Keratinocyte (primary cell): Measurements from ENCODE around the gene TMEM271. TPM values are rescaled to one million over a fixed set of nuclear protein-coding genes. Genes with fewer than 3 reads are reported as not detected.

ENCODE experiments used
- DNase-seq: peaks from one replicate; pipeline ENCODE4 v3.0.0-alpha.2; 2011; ENCODE audit warnings: low read depth, missing footprints, low spot score
- FAIRE-seq: peaks from 2 replicates; lab custom pipeline; 2011; peaks lifted over from hg19 to GRCh38; lab: Jason Lieb, UNC
- H2AFZ ChIP-seq: 2 replicates; pipeline ENCODE4 v1.6.0; 2012; ENCODE audit warnings: low read length, control low read depth, inconsistent platforms; ENCODE audit not compliant: control insufficient read depth
- H3K27ac ChIP-seq: 2 replicates; pipeline ENCODE4 v1.5.1; 2011; ENCODE audit warnings: low read length; ENCODE audit not compliant: control insufficient read depth, insufficient read depth
- H3K27me3 ChIP-seq: 3 replicates; pipeline ENCODE4 v1.6.0; 2011; ENCODE audit warnings: low read length; ENCODE audit not compliant: control insufficient read depth, insufficient read depth; ENCODE audit errors: extremely low read depth
- H3K36me3 ChIP-seq, 2 experiments: 2 replicates in 1 of 2; 3 replicates in 1 of 2; pipeline ENCODE4 v1.5.1; 2011; ENCODE audit warnings: low read length in 2 of 2, mild to moderate bottlenecking in 1 of 2; ENCODE audit not compliant: control insufficient read depth in 2 of 2, insufficient read depth in 2 of 2; ENCODE audit errors: extremely low read depth in 1 of 2
- H3K4me1 ChIP-seq: 3 replicates; pipeline ENCODE4 v1.5.1; 2011; ENCODE audit warnings: low read length; ENCODE audit not compliant: control insufficient read depth, insufficient read depth; ENCODE audit errors: extremely low read depth
- H3K4me2 ChIP-seq: 3 replicates; pipeline ENCODE4 v1.6.0; 2011; ENCODE audit warnings: low read depth, low read length; ENCODE audit not compliant: control insufficient read depth, insufficient read depth; ENCODE audit errors: extremely low read depth
- H3K4me3 ChIP-seq, 3 experiments: fragments of 200-600 bp in 1 of 3; sonication (generic) in 1 of 3; 2 replicates in 2 of 3; 3 replicates in 1 of 3; pipeline ENCODE4 v1.5.1; 2011 to 2016; ENCODE audit warnings: low read length in 3 of 3, mild to moderate bottlenecking in 3 of 3, control low read depth in 2 of 3, inconsistent platforms in 1 of 3, low read depth in 1 of 3, mixed read lengths in 1 of 3, mixed run types in 1 of 3, moderate library complexity in 1 of 3; ENCODE audit not compliant: control insufficient read depth in 2 of 3, insufficient read depth in 2 of 3; ENCODE audit errors: extremely low read depth in 1 of 3
- H3K79me2 ChIP-seq: 2 replicates; pipeline ENCODE4 v1.6.0; 2012; ENCODE audit warnings: low read length; ENCODE audit not compliant: control insufficient read depth, insufficient read depth
- H3K9ac ChIP-seq: 3 replicates; pipeline ENCODE4 v1.6.0; 2011; ENCODE audit warnings: low read length; ENCODE audit not compliant: control insufficient read depth, insufficient read depth; ENCODE audit errors: extremely low read depth
- H3K9me1 ChIP-seq: 3 replicates; pipeline ENCODE4 v1.6.0; 2011; ENCODE audit warnings: low read length; ENCODE audit not compliant: control insufficient read depth, insufficient read depth; ENCODE audit errors: extremely low read depth
- H3K9me3 ChIP-seq: 2 replicates; pipeline ENCODE4 v1.5.1; 2012; ENCODE audit warnings: low read depth, low read length; ENCODE audit not compliant: control insufficient read depth
- H4K20me1 ChIP-seq: 3 replicates; pipeline ENCODE4 v1.6.0; 2011; ENCODE audit warnings: low read length; ENCODE audit not compliant: control insufficient read depth, insufficient read depth; ENCODE audit errors: extremely low read depth
- EZH2 ChIP-seq: IDR thresholded peaks from one replicate; pipeline ENCODE4 v1.6.1; 2012; ENCODE audit warnings: inconsistent platforms, mild to moderate bottlenecking, low read length, moderate library complexity
- dilution Hi-C: fragments of 300-500 bp; cut with MboI; formaldehyde crosslinking; loops from one replicate; pipeline ENCODE4 v1.7.0; 2020; ENCODE audit warnings: low sequenced_read_pairs; ENCODE audit not compliant: extremely low pct_ligation_motif_present
- polyA plus RNA-seq, 5 experiments: library from polyadenylated mRNA; depleted of rRNA in 3 of 5; stranded (reverse) in 3 of 5; stranded (forward) in 1 of 5; unstranded in 1 of 5; fragments of >200 nt; gene quantifications; 1 replicate in 1 of 5; 2 replicates in 3 of 5; 3 replicates in 1 of 5; pipeline versions ENCODE4 v1.2.1 to v1.2.3, GENCODE V29; 2011 to 2012; ENCODE audit warnings: missing spikeins in 2 of 5, low read depth in 1 of 5, low replicate concordance in 1 of 5
- TF ChIP-seq, protein P1 (sequence below), 3 experiments: IDR thresholded peaks in 1 of 3; conservative IDR thresholded peaks in 1 of 3; optimal IDR thresholded peaks in 1 of 3; 2 replicates in 2 of 3; 3 replicates in 1 of 3; pipeline versions ENCODE3 to v1.5.1; 2011; ENCODE audit warnings: low read length in 3 of 3, mild to moderate bottlenecking in 3 of 3, moderate library complexity in 2 of 3, control low read depth in 1 of 3, inconsistent platforms in 1 of 3; ENCODE audit not compliant: insufficient read depth in 2 of 3; ENCODE audit errors: extremely low read depth in 1 of 3

Gene TMEM271
- polyA plus RNA-seq, 1 donor (not counting 4 experiments of a cell fraction or from before 2014, with no cell fraction given), result not detected

GRCh38 chr4:567457-568350 is 8.4 kb downstream of the TMEM271 start:
- FAIRE-seq (no peak), DNase-seq (no peak)
- no peak overlapping the region for H3K4me3 ChIP-seq
- H3K79me2 ChIP-seq, result no peaks in the 10 kb centered on the region
- no peaks in the 10 kb centered on the region for H3K36me3 ChIP-seq
- H3K9ac ChIP-seq, result no peak overlapping the region
- dilution Hi-C loops, result no loop called here
- no peak for TF ChIP-seq EZH2
- TF ChIP-seq, protein P1, sequence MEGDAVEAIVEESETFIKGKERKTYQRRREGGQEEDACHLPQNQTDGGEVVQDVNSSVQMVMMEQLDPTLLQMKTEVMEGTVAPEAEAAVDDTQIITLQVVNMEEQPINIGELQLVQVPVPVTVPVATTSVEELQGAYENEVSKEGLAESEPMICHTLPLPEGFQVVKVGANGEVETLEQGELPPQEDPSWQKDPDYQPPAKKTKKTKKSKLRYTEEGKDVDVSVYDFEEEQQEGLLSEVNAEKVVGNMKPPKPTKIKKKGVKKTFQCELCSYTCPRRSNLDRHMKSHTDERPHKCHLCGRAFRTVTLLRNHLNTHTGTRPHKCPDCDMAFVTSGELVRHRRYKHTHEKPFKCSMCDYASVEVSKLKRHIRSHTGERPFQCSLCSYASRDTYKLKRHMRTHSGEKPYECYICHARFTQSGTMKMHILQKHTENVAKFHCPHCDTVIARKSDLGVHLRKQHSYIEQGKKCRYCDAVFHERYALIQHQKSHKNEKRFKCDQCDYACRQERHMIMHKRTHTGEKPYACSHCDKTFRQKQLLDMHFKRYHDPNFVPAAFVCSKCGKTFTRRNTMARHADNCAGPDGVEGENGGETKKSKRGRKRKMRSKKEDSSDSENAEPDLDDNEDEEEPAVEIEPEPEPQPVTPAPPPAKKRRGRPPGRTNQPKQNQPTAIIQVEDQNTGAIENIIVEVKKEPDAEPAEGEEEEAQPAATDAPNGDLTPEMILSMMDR (optimal IDR thresholded peaks at IDR 0.05 in 1 of 3, IDR thresholded peaks at IDR 0.05 in 1 of 3, conservative IDR thresholded peaks at IDR 0.05 in 1 of 3; ENCODE audit: extremely low read depth in 1 of 3, insufficient read depth in 2 of 3, low read length in 3 of 3), result no peak
- no peak overlapping the region for H3K4me2 ChIP-seq
- no peaks in the 10 kb centered on the region for H3K9me1 ChIP-seq
- no peak overlapping the region for H2AFZ ChIP-seq
- H3K27me3 ChIP-seq, result peaks cover 18% of the 10 kb centered on the region
- H3K4me1 ChIP-seq, result no peaks in the 10 kb centered on the region
- no peaks in the 10 kb centered on the region for H3K9me3 ChIP-seq
- H3K27ac ChIP-seq, result no peak overlapping the region
- H4K20me1 ChIP-seq, result no peaks in the 10 kb centered on the region

DNA sequence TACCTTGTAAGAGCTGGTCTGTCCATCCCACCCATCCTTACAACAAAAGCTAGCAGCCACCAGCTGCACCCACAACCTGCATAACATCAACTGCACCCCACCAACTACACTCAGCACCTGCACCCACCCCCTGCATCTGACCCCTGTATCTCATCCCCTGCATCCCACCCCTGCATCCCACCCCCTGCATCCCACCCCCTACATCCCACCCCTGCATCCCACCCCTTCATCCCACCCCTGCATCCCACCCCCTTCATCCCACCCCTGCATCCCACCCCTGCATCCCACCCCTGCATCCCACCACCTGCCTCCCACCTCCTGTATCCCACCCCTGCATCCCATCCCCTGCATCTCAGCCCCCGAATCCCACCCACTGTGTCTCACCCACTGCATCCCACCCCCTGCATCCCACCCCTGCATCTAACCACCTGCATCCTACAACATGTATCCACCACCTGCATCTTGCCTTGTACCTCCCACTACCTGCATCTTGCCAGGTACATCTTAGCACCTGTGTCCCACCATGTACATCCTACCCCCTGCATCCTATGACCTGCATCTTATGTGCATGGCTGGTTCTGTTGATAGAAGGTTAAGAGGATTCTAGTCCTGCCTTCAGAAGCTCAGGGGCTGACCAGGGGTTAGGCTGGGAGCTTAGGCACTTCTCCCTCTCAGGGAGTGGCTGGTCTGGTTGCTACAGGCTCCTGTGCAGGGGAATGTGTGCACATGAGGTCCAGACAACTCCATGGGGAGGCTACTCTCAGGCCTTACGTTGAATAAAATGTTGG is 9.4 kb downstream of the TMEM271 start:
- dilution Hi-C loops, result no loop called here

More for the DNA sequence above, 9.4 kb downstream of the TMEM271 start:
- H3K4me2 ChIP-seq, result no peak overlapping the region
- DNase-seq, result no peak
- no peak for TF ChIP-seq EZH2
- TF ChIP-seq, protein P1 (optimal IDR thresholded peaks at IDR 0.05 in 1 of 3, IDR thresholded peaks at IDR 0.05 in 1 of 3, conservative IDR thresholded peaks at IDR 0.05 in 1 of 3; ENCODE audit: extremely low read depth in 1 of 3, insufficient read depth in 2 of 3, low read length in 3 of 3), result no peak
- H3K9me1 ChIP-seq, result no peaks in the 10 kb centered on the region
- H3K9ac ChIP-seq, result no peak overlapping the region
- H4K20me1 ChIP-seq, result no peaks in the 10 kb centered on the region
- no peaks in the 10 kb centered on the region for H3K36me3 ChIP-seq
- H3K9me3 ChIP-seq, result no peaks in the 10 kb centered on the region
- FAIRE-seq, result no peak
- H3K27me3 ChIP-seq, result peaks cover 12% of the 10 kb centered on the region
- H3K27ac ChIP-seq, result no peak overlapping the region
- no peak overlapping the region for H2AFZ ChIP-seq
- no peaks in the 10 kb centered on the region for H3K4me1 ChIP-seq
- no peak overlapping the region for H3K4me3 ChIP-seq
- no peaks in the 10 kb centered on the region for H3K79me2 ChIP-seq
